DLD1 (cell line): ENCODE measurements around the gene CRHBP.
"Not testable (repeated sequence)": the region's sequence is repeated elsewhere in the genome, so short reads cannot be mapped to it uniquely, and the experiment has no call there.

Source experiments
- in situ Hi-C: cut with HindIII; loops from 2 replicates; pipeline ENCODE4 v1.10.0; 2017; ENCODE audit warnings: low sequenced_read_pairs

CRHBP gene

DNA sequence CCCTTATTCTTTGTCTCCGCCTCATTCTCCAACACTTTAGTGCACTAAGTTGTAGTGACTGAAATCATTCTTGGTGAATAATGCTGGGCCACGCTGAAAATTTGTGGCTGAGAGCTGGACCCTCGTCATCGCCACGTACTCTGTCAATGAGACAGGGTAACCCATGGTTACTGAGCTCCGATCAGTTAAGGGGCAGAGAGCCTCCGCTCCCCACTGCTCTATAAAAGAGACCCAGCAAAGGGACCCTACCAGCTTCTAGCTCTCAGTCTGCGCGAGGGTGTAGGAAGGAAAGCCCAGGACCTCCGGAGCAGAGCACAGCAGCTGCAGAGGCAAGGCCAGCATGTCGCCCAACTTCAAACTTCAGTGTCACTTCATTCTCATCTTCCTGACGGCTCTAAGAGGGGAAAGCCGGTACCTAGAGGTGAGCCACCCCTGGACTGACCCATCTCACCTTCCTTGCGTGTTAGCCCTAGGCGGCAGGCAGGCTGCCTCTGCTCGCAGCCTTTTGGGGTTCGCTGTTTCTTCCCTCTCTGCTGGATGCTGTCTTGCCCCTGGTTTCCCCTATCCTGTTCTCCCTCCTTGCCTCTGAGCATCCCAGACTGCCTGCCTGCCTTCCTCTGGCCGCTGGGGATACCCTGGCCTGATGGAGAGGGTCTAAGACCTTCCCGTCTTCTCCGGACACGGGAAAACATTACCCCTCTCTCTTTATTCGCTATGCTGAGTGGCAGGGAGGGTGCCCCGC lies at the start of gene CRHBP:
Gene CRHBP, plus strand, starts transcription at position 251 of the 742 bp plus-strand sequence. Its CDS starts 90 bp downstream, at position 341.
- in situ Hi-C loops = no loop called here

GRCh38 chr5:76908166-76908565 lies 44.7 kb upstream of the CRHBP start:
- in situ Hi-C loops = no loop called here

DNA sequence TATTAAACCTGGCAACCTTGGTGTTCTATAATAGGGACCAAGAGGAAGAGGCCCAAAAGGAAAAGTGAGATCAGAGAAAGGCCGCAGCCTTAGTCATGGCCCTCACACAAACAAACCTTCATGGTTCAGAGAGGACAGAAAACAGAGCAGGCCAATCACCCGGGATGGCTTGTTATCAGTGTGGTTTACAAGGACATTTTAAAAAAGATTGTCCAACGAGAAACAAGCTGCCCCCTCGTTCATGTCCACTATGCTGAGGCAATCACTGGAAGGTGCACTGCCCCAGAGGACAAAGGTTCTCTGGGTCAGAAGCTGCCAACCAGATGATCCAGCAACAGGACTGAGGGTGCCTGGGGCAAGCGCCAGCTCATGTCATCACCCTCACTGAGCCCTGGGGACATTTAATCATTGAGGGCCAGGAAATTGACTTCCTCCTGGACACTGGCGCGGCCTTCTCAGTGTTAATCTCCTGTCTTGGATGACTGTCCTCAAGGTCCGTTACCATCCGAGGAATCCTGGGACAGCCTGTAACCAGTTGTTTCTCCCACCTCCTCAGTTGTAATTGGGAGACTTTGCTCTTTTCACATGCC lies 42.4 kb upstream of the CRHBP start:
- in situ Hi-C loops = not testable (repeated sequence)

GRCh38 chr5:76914671-76915070 lies 38.2 kb upstream of the CRHBP start:
- in situ Hi-C loops = not testable (repeated sequence)

- in situ Hi-C loops = no loop called here
Measured at GRCh38 chr5:76918539-76918938, 34.3 kb upstream of the CRHBP start.

DNA sequence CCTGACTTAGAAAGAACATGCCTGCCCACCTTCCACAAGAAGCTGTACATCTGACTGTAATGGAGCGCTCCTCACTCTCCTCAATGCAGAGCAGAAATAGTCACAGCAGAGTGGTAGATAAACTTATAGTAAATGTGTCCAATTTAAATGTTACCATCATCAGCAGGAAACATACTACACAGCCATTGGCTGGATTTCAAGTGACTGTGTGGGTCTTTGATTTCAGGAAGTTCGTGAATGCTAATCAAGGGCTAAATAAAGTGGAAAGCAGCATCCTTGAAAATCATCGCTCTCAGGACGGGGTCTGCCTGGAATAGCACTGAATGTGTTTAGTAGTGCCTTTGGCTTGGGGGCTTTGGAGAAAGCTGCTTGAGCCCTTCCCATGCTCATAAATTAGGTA lies 32.4 kb upstream of the CRHBP start:
- in situ Hi-C loops = no loop called here

- in situ Hi-C loops = no loop called here
Measured at GRCh38 chr5:76926329-76927105, 26.3 kb upstream of the CRHBP start.

DNA sequence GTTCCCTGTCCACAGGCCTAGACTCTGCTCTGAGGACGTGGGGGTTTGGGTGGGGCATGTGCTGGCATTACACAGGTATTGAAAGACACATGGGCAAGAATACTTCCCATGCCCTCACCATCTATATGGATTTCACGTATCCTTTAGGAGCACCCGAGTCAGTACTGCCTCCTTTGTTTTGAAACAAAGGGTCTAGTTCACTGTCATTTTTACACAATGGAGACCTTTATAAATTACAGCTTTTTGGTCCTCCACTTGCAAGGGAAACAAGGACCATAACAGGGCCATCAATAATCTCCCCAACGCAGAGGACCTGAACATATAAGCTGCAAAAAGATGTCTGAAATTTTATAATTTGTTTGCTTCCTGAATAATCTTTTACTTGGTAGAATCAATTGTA lies 24.9 kb upstream of the CRHBP start:
- in situ Hi-C loops = no loop called here

GRCh38 chr5:76930083-76930482 lies 22.8 kb upstream of the CRHBP start:
- in situ Hi-C loops = no loop called here

DNA sequence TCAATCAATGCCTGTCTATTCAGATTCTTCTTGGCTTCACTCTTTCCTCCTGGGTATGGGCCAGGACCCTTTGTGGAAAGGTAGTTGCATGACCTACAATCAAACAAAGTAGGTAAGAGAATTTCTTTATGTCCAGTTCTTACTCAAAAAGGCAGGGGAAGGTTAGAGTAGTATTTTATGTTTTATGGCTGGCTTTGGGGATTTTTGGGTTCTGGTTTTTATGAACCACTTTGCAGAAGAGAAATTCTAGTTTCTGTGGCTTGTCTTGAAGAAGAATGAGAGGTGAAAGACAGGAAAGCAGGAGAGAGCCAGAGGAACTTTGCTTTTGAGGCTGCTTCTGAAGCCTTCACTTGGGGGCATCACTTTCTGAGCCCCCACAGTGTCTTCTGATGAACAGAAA lies 14.7 kb upstream of the CRHBP start:
- in situ Hi-C loops = no loop called here

GRCh38 chr5:76941000-76941399 lies 11.8 kb upstream of the CRHBP start:
- in situ Hi-C loops = no loop called here

- in situ Hi-C loops = no loop called here
Measured at GRCh38 chr5:76941442-76941841, 11.4 kb upstream of the CRHBP start.

- in situ Hi-C loops = no loop called here
Measured at GRCh38 chr5:76942581-76942980, 10.3 kb upstream of the CRHBP start.

DNA sequence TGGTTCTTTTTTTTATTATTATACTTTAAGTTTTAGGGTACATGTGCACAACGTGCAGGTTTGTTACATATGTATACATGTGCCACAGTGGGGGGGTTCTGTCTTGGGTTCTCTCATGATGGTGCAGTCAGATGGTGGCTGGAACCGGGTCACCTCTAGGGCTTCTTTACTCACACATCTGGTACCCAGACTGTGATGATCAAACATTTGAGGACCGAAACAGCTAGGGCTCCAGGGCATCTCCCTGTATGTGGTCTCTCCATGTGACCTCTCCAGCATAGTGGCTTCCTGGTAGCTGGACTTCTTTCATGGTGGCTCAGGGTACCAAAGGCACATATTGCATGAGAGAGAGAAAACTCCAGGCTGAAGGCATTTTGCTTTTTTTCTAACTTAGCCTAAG lies 9.8 kb upstream of the CRHBP start:
- in situ Hi-C loops = no loop called here

GRCh38 chr5:76944638-76945037 lies 8.2 kb upstream of the CRHBP start:
- in situ Hi-C loops = no loop called here

DNA sequence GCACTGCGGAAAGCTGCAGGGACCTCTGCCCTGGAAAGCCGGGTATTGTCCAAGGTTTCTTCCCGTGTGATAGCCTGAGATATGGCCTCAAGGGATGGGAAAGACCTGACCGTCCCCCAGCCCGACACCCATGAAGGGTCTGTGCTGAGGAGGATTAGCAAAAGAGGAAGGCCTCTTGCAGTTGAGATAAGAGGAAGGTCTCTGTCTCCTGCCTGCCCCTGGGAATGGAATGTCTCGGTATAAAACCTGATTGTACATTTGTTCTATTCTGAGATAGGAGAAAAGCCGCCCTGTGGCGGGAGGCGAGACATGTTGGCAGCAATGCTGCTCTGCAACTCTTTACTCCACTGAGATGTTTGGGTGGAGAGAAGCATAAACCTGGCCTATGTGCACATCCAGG lies 7.6 kb upstream of the CRHBP start:
- in situ Hi-C loops = not testable (repeated sequence)

GRCh38 chr5:76946090-76946489 lies 6.8 kb upstream of the CRHBP start:
- in situ Hi-C loops = no loop called here

DNA sequence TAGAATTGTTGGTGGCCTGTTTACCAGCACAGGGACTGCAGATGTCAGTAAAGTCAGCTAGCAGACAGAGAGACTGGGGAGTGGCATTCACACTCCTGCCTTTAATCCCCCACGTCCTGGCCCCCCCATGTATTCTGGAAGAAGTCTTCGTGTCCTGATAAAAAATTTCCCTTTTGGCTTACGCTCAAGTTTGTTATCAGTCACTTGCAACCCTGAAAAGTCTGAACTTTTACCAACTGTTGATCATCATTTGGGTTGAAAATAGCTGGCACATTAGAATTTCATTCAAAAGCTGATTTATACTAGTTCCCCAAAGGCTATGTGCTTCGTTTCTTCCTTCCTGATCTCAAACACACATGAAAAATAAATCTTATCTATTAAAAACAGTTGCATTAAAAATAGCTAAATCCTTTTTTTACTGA lies 5.8 kb upstream of the CRHBP start:
- in situ Hi-C loops = no loop called here

GRCh38 chr5:76953551-76954382 lies 922 bp downstream of the CRHBP start:
- in situ Hi-C loops = no loop called here

GRCh38 chr5:76954383-76954763 lies 1.5 kb downstream of the CRHBP start:
- in situ Hi-C loops = no loop called here

- in situ Hi-C loops = no loop called here
Measured at GRCh38 chr5:76956033-76956432, 3.2 kb downstream of the CRHBP start.
